ELR (cell line): ENCODE data around the gene SULT1B1.

Source experiments
- DNase-seq: peaks from one replicate; pipeline ENCODE4 v3.0.0-alpha.2; 2015; ENCODE audit warnings: low read depth

The SULT1B1 gene

DNA sequence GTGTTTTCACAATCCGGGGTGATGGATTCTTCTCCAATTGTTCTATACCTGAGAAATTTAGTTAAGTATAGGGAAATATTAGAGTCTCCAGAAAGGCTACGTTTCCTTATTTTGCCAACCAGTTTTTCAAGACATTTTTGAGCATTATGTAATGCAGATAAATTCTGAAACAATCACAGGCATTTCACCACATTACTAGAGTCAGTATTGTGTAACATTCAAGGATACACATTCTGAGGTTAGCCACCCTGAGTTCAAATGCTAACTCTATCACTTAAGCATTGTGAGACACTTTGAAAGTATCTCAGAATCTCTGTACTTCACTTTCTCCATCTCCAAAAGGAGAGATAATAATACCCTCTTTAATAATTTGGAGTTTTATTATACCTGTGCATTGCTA is 10.6 kb downstream of the SULT1B1 start:
- no peak for DNase-seq

DNA sequence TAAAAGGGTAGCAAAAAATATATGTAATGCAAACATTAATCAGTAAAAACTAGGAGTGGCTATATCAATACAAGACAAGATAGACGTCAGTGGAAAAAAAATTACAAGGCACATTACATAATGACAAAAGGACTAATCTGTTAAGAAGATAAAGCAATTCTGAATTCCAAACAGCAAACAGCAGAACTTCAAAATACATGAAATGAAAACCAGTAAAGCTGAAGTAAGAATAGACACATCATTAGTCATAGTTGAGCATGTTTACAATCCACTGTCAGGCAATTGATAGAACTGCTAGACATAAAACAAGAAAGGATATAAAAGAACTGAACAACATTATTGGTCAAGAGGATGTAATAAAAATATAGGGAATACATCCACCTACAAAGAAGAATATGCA is 12.2 kb downstream of the SULT1B1 start:
- no peak for DNase-seq

DNA sequence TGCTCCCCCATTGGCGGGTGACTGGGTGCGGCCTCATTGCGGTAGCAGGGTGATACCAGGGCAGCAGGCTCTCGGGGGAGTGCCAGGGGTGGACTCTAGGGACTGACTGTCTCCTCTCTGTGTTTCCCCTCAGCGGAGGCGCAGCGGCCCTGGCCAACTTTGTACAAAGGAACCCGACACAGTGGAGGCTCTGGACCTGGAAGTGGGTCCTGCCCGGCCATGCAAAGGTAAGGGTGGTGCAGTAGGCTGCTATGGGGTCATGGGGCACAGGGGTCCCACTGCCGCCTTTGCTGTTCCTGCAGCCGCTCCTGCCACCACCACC is 16.3 kb downstream of the SULT1B1 start:
- DNase-seq = no peak

GRCh38 chr4:69743476-69744156 is 16.8 kb downstream of the SULT1B1 start:
- DNase-seq = no peak

DNA sequence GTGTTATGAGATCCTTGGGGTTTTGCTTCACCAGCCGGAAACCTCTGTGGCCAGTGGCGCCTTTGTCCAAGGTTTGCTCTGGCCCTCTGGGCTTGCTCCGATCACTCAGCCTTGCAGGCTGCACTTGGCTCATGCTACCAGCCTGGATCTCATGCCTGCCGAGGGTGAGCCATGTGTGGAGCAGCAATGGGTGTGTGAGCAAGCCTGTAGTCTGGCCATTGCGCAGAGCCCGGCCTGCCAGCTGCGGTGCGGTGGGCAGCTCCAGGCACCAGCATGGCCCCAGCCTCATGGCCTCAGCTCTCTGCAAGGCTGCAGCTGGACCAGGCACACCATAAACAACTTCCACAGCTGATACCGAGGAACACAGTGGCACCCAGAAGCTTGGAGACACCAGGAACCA is 17.8 kb downstream of the SULT1B1 start:
- no peak for DNase-seq

- DNase-seq = no peak
Measured at GRCh38 chr4:69738872-69739271, 21.5 kb downstream of the SULT1B1 start.

- no peak for DNase-seq
Measured at GRCh38 chr4:69735119-69735518, 25.3 kb downstream of the SULT1B1 start.

DNA sequence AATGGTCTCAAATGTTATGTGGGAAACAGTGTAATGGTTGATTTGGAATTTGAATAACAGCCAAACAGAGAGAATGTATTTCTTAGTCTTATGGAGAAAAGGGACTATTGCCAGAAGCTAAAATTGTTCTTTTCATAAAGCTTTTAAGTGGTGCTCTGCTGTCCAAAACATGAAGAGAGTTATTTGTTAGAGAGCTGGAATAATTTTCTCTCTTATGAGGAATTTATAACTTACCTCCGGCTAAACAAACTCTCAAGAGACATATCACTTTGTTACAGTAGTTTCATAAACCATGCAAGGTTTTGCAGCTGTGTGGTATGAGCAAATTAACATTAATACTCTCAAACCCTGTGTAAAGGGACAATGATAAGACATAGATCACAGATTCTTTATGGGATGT is 28.6 kb downstream of the SULT1B1 start:
- no peak for DNase-seq

DNA sequence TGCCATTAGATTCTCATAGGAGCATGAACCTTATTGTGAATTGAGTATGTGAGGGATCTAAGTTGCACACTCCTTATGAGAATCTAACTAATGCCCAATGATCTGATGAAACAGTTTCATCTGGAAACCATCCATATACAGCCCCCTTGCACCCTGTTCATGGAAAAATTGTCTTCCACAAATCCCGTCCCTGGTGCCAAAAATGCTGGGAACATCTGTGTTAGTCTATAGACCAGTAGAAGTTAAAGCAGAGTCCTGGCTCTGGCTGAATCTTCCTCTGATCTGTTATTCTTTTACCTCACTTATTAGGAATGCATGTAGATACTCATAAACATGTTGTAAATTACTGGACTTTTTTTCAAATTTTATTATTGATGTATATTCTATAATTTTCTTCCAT is 29.2 kb downstream of the SULT1B1 start:
- DNase-seq = no peak

- no peak for DNase-seq
Measured at GRCh38 chr4:69730002-69730401, 30.4 kb downstream of the SULT1B1 start.

- DNase-seq = no peak
Measured at GRCh38 chr4:69727926-69728325, 32.5 kb downstream of the SULT1B1 start.

DNA sequence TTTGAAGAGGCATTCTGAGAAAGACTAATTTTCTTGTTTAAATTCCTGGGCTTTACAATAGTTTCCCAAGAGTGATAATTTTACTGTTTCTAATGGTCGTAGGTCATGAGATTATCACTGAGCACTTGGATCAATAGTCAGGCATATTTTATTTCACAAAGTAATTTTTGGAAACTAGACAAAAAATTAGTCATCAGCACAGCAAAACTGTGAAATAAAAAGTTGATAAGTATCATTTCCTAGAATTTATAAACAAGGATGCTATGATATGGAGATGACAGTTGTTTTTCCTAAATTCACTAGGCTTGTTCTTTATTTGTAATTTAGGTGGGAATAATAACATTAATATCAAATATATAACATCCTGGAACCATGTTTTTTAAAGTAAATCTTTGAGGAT is 33.0 kb downstream of the SULT1B1 start:
- no peak for DNase-seq

- DNase-seq = no peak
Measured at GRCh38 chr4:69726971-69727370, 33.4 kb downstream of the SULT1B1 start.

- peak; percentile 1 for DNase-seq
Measured at GRCh38 chr4:69718396-69719271, 41.8 kb downstream of the SULT1B1 start.

GRCh38 chr4:69717778-69718177 is 42.6 kb downstream of the SULT1B1 start:
- no peak for DNase-seq

GRCh38 chr4:69716654-69717053 is 43.8 kb downstream of the SULT1B1 start:
- no peak for DNase-seq

DNA sequence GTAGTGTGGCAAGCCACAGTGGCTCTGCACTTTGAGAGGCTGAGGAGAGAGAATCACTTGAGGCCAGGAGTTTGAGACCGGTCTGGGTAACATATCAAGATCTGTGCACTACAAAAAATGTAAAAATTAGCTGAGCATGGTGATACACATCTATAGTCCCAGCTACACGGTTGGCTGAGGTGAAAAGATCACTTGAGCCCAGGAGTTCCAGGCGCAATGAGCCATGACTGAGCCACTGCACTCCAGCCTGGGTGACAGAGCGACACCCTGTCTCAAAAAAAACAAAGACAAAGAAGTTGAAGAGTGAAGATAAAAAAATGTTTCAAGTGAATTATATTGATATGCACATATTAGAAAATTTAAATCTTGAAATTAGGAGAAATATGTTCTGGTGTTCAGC is 46.3 kb downstream of the SULT1B1 start:
- DNase-seq = no peak

GRCh38 chr4:69713593-69713992 is 46.8 kb downstream of the SULT1B1 start:
- DNase-seq = no peak

GRCh38 chr4:69710580-69710979 is 49.8 kb downstream of the SULT1B1 start:
- no peak for DNase-seq

GRCh38 chr4:69708211-69708610 is 52.2 kb downstream of the SULT1B1 start:
- no peak for DNase-seq

DNA sequence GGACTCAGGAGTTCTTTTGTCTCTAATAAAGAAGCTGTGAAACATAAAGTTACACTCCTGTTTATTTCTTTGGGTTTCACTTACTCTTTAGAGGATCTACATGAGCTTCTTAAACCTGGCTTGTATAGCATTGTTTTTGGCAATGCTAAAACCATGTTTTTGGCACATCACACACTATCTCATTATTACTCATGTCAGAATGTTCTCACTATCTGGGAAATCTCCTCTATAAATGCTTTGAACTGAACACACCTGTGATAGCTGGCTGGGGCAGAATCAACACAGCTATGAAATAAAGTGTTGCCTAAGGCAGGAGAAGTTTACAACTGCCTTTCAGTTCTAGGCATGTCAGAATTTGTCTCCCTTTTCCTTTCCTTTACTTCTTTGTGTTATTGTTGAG is 52.6 kb downstream of the SULT1B1 start:
- DNase-seq = no peak

DNA sequence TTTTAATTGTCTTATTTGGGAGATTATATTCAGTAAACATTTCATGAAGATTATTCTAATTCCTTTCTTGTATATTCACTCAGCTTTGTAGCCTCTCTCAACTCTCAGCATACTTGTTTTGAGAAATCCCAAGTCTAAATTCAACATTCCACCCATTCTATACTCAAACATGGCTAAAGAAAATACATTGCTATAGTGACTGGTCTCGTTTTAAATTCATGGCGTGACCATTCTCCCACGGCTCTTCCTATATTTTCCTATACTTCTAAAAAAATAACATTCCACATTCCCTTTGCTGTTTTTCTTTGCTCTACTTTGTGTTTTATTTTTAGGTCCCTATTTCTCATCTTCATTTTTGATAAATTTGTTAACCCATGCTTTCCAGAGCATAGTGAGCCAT is 58.2 kb downstream of the SULT1B1 start:
- no peak for DNase-seq

DNA sequence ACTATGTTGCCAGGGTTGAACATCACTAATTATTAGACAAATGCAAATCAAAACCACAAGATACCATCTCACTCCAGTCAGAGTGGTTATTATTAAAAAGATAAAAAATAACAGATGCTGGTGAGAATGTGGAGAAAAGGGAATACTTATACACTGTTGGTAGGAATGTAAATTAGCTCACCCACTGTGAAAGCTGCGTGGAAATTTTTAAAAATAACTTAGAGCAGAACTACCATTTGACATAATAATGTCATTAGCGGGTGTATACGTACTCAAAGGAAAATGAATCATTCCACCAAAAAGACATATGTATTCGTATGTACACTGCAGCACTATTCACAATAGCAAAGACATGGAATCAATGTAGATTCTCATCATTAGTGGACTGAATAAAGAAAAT is 58.7 kb downstream of the SULT1B1 start:
- no peak for DNase-seq
